Astrocyte of the hippocampus (primary cell): Measurements from ENCODE around the gene CLCN4.
A peak's percentile ranks its signal among the peaks of the same experiment; 100 is the strongest.

Experiments used
- DNase-seq: peaks from one replicate; pipeline ENCODE4 v3.0.0; 2011; ENCODE audit warnings: low read depth, low spot score

The CLCN4 gene

GRCh38 chrX:10156199-10157031, at the start of gene CLCN4:
TSS of gene CLCN4 (plus strand) at chrX:10156975. CDS start at chrX:10185033, 28,058 bp downstream.
- DNase-seq: peak; percentile 57

- no peak for DNase-seq
These were observed 49.3 kb upstream of the CLCN4 start for GRCh38 chrX:10107483-10107882.

GRCh38 chrX:10108288-10108687, 48.5 kb upstream of the CLCN4 start:
- no peak for DNase-seq

GRCh38 chrX:10109695-10110094, 47.1 kb upstream of the CLCN4 start:
- DNase-seq: no peak

- DNase-seq: no peak
These were observed 46.3 kb upstream of the CLCN4 start for GRCh38 chrX:10110316-10110935.

GRCh38 chrX:10110984-10111363, 45.8 kb upstream of the CLCN4 start:
- no peak for DNase-seq

- no peak for DNase-seq
These were observed 45.2 kb upstream of the CLCN4 start for GRCh38 chrX:10111364-10112148.

- DNase-seq: no peak
These were observed 44.3 kb upstream of the CLCN4 start for GRCh38 chrX:10112510-10112909.

- DNase-seq: no peak
These were observed 41.7 kb upstream of the CLCN4 start for GRCh38 chrX:10115082-10115481.

GRCh38 chrX:10117301-10117700, 39.5 kb upstream of the CLCN4 start:
- DNase-seq: no peak

- DNase-seq: no peak
These were observed 38.9 kb upstream of the CLCN4 start for GRCh38 chrX:10117864-10118377.

GRCh38 chrX:10118530-10118929, 38.2 kb upstream of the CLCN4 start:
- DNase-seq: no peak

GRCh38 chrX:10119399-10119990, 37.3 kb upstream of the CLCN4 start:
- DNase-seq: peak; percentile 84

GRCh38 chrX:10120331-10120730, 36.4 kb upstream of the CLCN4 start:
- no peak for DNase-seq

GRCh38 chrX:10120828-10121227, 35.9 kb upstream of the CLCN4 start:
- no peak for DNase-seq

- DNase-seq: no peak
These were observed 35.0 kb upstream of the CLCN4 start for GRCh38 chrX:10121787-10122186.

GRCh38 chrX:10124506-10125247, 32.1 kb upstream of the CLCN4 start:
- no peak for DNase-seq

- DNase-seq: no peak
These were observed 31.5 kb upstream of the CLCN4 start for GRCh38 chrX:10125248-10125615.

- DNase-seq: no peak
These were observed 30.7 kb upstream of the CLCN4 start for GRCh38 chrX:10126044-10126443.

- DNase-seq: no peak
These were observed 29.9 kb upstream of the CLCN4 start for GRCh38 chrX:10126834-10127233.

GRCh38 chrX:10128386-10128785, 28.4 kb upstream of the CLCN4 start:
- DNase-seq: no peak
